Kidney tubule cell (primary cell): Measurements from ENCODE around the gene UBA6.
"Not testable (repeated sequence)": the region's sequence is repeated elsewhere in the genome, so short reads cannot be mapped to it uniquely, and the experiment has no call there.

Experiments
- DNase-seq: peaks from one replicate; pipeline ENCODE4 v3.0.0-alpha.2; 2018; ENCODE audit warnings: low spot score

UBA6 gene

DNA sequence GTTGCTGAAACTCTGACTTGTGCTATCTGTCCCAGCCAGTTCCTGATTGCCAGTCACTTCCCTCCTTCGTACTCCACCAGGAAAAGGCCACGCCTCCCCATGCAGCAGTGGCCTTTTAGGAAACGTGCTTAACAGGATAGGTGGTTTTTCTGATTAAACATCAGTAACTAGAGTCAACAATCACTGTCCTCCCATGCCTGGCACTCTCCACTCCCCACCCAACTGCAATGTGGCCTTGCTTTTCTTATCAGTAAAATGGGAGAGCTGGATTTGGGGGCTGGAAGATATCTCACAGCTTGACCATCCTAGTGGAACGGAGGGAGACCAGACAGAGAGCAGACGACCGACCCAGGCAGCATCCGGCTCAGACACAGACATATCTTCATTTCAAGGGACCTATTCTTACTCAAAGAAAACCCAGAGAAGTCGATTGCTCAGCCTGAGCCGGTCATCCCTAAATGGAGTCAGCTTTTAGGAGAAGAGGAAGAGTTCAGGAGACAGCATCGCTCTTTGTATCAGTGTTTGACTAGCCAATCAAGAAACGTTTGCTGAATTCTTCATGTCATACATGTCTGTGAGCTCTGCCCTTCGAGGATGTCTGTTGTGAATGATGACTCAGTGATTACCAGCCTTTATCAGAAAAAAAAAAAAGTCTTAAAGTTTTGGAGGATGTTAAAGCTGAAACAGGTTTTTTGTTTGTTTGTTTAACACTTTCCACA, 12.7 kb upstream of the UBA6 start:
- DNase-seq = peak; percentile 81

DNA sequence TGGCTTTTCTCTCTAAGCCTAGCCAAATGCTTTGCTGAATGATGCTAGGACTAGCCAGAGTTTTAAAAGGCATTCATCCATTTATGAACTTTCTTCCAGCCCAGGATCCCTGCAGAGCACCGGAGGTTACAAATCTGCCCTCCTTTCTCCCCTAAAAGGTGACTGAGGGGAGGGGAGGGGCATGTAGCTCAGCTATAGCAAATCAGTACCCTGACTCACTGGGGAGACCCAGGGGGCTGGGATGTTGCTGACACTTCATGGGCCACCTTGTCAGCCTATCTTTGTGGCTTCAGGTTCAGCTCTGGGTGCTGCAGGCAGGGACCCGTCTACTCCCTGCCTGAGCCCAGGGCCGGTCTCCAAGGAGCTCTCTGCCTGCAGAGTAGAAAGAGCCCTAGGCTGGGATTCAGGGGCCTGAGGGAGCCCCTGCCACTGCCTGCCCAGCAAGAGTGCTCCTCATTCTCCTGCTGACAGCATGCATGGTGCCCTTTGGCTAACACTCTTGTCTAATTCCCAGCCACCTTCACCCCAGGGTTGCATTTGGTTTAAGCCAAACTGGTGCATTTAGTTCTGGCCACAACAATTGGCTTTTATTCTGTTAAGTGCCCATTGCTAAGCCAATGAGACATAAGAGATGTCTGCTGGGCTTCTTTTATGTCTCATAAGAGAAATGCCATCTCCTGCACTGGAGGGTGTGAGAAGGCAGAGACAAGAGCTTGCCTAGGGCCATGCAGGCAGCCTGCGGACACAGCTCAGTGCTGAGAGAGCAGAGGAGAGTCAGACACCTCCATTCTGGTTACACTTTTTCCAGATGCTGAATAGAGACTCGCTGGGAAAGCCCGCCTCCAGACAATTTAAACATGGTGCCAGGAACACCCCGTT, 11.9 kb upstream of the UBA6 start:
- no peak for DNase-seq

DNA sequence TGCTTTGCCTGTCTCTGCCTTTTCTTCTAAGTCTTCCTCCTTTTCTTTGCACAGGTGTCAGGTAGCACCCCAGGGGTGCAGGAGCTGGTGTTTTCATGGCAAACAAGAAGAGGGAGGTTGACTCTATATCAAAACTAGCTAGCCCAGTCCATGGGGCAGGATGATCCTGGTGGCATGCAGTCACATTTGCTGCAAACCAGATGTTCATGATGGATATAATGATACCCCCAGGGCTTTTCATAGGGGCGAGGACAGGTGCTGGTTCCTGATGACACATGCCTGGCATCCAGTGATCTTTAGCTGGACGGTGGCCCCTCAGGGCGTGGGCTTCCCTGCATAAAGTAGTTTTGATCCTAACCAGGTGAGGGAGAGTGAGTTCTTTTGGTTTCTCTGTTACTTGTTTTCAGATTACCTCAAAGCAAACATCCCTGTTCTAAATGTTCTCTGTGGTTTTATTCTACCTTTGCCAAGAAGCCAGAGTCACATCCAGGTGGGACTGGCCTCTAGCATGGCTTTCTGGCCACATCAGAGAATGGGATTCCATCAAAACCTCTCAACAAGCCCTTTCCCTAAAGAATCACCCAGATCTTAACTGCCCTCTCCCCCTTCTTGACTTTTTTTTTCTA, 11.2 kb upstream of the UBA6 start:
- DNase-seq = no peak

DNA sequence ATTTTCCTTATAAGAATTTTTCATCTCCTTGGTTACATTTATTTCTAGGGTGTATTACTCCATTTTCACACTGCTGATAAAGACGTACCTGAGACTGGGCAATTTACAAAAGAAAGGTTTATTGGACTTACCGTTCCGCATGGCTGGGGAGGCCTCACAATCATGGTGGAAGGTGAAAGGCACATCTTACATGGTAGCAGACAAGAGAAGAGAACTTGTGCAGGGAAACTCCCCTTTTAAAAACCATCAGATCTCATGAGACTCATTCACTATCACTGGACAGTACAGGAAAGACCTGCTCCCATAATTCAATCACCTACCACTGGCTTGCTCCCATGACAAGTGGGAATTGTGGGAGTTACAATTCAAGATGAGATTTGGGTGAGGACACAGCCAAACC, 5.7 kb upstream of the UBA6 start:
- DNase-seq = not testable (repeated sequence)

DNA sequence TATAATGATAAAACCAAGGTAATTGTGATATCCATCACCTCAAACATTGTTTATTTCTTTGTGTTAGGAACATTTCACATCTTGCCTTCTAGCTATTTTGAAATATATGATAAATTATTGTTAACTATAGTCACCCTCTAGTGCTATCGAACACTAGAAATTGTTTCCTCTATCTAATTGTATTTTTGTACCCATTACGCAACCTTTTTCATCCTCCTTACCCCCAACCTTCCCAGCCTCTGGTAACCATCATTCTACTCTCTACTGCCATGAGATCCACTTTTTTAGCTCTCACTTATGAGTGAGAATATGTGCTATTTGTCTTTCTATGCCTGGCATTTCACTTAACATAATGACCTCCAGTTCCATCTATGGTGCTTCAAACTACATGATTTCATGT, 3.9 kb upstream of the UBA6 start:
- no peak for DNase-seq

DNA sequence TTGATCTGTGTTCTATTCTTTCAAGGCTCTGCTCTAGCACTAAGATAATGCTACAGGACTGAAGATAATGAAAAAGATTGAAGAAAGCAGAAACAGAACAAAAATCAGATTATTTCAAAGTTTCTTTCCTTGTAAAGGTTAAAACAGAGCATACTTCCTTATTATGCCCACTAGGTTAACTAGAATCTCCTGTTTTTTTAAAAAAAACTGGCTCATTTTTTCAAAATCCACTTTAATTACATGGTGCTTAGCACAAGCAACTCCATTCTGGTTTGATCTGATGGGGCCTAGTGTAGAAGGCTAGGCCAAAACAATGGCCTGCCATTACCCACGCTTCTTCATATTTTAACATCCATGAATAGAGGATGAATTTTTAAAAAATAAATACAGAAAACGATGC, 1.2 kb upstream of the UBA6 start:
- no peak for DNase-seq

DNA sequence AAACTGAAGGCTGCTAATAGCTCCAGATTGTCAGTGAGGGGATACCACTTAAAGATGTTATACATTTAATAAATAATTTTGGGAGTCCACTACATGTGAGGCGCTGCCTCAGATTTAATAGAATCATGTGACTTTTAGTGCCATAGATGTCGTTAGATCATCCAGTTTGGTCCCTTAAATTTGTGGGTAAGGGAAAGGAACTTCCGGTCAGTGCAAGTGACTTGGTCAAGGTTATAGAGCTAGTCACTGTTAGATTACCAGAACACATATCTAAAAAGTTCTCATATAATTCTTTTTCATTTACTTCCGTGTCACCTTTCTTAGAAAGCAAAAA, 529 bp upstream of the UBA6 start:
- no peak for DNase-seq

DNA sequence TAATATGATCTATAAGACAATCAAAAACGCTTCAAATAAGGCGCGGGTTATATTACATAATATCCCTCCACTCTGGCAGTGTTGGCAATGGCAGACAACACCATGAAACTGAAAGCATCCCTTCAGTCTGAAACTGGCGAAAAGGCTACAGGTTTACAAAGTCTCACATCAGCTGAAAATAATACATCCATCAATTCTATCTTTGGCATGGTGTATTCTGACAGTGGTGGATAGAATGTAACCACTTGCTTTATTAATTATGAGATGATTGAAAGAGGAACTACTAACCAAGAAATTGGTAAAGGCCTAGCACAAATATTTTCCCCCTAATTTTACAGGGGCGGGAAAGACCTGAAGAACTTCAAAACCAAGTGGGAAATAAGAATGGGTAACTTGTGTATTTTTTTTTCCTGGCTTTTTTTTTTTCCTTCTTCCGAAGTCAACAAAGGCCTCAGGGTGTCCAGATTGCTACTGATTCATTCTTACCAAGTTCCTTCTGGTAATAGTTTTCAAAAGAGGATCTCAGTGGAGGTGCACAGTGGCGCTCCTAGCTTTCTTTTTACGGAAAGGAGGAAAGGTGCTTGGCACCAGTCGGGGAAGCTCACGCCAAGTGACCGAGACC, 728 bp downstream of the UBA6 start:
- DNase-seq = peak; percentile 24

DNA sequence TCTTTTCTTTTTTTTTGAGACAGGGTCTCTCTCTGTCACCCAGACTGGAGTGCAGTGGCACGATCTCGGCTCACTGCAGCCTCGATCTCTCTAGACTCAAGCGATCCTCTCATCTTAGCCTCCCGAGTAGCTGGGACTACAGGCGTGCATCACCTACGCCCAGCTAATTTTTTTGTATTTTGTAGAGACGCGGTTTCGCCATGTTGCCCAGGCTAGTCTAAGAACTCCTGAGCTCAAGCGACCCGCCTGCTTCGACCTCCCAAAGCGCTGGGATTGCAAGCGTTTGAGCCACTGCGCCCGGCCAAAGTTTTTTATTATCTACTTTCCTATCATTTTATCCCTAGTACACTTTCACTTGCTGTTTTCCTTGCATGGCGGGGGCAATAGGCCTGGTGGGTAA, 1.4 kb downstream of the UBA6 start:
- no peak for DNase-seq

DNA sequence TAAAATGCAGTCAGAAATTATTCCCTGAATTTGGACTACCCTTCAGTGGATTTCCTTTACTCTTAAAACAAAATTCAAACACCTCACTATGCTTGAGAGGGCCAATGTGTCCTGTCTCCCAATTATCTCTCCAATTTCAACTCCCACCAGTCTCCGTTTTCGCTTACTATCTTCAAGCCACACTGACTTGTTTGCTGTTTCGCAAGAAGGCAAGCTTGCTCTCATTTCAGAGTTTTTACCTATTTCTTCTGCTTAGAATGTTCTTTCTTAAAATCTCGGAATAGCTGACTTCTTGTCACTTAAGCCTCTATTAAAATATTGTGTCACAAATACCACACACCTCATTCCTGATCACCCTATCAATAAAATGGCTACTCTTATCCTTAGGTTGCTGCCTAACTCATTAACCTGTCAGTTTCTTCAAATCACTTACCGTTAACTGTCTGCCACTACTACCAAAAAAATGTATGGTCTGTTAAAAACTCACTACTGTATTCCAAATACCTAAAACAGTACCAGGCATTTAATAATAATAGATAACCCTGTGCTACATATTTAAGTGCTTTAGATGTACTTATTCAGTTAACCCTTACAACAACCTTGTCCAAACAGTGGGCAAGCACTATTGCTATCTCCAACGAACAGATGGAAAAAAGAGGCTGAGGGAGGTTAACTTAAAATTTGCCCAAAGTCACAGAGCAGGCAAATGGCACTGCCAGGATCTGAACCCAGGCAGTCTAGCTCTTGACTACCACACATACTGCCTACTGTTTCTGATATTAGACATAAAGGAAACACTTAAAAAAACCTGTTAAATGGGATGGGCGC, 2.9 kb downstream of the UBA6 start:
- no peak for DNase-seq

DNA sequence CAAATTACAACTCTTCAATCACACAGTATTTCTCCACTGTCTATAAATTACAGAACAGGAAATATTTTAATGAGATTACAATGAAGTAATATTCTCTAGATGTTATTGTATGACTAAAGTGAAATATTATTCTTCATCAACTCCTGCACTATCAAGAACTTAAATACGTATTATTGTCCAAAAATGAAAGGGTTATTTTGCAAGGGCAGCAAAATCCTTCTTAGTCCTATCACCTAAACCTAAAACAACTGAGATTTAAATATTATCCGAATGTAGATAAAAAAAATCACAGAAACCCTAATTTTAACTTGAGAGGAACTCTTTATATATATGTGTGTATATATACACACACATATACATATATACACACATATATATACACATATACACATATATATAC, 4.9 kb downstream of the UBA6 start:
- DNase-seq = no peak

DNA sequence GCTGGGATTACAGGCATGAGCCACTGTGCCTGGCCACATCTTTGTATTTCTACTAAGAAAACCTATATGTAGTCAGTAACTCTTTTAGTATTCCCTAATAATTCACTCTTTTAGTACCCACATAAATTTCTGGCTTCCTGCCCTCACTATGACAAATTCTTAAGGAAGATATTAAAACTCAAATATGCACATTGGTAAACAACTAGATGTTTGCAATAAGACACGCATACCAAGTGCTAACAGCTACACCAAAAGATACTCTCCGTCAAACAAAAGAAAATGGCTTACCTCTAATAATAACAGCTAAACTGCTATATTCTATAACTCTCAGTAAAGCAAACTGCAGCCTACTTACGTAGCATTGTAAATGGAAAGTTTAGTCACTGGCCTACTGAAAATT, 6.3 kb downstream of the UBA6 start:
- no peak for DNase-seq

DNA sequence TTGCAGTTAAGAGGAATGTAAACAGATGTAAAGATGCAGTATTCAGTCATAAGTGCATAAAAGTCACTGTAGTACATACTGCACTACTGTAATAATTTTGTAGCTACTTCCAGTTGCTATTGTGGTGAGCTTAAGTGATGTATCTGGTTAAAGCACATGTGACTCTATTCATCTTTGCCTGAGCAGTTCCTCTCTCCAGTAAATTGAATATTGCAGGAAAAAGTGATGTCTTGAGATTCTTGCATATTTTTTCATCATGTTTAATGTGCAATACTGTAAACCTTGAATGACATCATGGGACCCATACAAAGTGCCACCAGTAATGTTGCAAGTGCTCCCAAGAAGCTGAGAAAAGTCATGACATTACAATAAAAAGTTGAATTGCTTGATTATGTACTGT, 9.6 kb downstream of the UBA6 start:
- no peak for DNase-seq

DNA sequence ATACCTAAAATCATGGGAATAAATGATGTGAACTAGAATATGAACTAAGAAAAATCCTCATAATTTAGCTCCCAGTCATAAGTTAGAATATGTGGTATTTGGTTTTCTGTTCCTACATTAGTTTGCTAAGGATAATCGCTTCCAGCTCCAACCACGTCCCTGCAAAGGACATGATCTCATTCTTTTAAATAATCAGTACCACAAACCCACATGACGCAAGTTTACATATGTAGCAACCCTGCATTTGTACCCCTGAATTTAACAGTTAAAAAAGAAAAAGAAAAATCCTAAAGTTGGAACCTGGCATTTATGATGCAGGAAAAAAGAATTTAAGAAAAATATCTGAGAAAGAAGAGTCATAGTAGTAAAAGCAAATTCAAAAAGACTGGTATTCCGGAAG, 13.3 kb downstream of the UBA6 start:
- DNase-seq = no peak

DNA sequence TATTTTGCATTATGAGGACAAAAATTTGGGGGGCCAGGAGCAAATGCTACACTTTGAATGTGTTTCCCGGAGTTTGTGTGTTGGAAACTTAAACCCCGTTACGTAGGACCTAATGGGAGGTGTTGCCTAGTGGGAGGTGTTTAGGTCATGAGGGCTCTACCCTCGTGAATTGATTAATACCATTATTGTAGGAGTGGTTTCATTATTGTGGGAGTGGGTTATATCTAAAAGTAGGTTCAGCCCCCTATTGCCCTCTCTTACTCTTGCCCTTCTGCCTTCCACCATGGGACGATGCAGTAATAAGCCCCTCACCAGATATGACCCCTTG, 15.5 kb downstream of the UBA6 start:
- DNase-seq = no peak

DNA sequence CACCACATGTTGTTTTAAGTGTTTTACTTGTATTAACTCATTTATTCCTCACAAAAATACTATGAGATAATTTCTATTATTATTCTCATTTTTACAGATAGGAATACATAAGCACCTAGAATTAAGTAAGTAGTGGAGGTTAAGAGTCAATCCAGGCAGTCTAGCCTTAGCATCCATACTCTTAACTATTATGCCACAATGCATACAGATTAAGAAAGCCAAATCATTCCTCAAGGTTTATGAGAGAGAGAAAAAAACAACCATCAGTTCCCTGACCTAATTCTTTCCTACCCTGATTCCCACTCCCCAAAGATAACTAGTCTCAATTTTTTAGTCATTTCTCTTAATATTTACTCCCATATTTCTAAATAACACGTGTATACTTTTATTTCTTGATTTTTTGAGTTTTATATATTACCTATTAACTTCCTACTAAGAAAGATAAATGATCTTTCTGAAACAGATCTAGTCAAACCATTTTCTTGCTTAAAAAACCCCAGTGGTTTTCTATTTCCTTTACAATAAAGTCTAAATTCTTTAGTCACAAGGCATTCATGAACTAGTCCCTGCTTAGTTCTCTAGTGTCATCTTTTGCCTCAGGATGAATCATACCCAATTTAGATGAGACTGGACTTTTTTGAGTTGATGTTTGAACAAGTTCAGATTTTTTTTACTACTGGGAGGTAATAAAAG, 16.0 kb downstream of the UBA6 start:
- peak; percentile 66 for DNase-seq

DNA sequence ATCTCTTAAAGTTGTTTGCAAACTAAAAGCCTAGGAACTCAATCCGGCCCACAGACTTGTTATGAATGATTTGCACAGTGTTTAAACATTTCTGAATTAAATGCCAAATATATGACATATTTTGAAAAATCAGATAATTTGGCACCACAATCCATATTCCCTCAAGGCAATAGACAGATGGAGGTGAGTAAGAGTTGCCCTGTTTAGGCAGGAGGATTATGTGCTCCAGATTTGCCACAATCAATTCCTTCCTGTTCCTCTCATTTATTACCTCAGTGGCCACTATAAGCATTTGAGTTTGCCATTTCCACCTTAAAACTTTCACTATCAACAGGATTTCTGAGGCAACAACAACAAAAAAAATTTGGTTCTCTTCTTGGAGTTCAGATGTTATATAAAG, 18.7 kb downstream of the UBA6 start:
- DNase-seq = no peak

DNA sequence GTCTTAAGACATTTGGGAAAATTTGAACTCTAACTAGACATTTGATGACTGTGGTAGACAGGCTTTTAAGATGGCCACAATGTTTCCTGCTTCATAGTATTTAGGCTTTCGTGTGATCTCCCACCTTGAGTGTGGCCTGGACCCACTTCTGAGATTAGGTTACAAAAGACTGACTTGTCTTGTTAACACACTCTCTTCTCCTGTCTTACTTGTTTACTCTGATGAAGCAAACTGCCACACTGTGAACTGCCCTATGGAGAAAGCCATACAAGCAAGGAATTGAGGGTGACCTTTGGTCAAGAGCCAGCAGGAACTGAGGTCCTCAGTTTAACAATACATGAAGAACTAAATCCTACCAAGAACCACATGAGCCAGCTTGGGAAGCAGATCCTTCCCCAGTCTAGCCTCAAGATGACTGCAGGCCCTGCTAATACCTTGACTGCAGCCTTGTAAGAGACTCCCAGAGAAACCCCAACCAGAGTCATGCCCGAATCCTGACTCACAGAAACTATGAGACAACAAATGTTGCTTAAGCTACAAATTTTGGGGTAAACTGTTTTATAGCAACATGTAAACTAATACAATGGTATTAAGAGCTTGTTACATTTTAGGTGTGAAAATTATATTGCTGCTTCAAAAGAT, 20.3 kb downstream of the UBA6 start:
- peak; percentile 76 for DNase-seq

DNA sequence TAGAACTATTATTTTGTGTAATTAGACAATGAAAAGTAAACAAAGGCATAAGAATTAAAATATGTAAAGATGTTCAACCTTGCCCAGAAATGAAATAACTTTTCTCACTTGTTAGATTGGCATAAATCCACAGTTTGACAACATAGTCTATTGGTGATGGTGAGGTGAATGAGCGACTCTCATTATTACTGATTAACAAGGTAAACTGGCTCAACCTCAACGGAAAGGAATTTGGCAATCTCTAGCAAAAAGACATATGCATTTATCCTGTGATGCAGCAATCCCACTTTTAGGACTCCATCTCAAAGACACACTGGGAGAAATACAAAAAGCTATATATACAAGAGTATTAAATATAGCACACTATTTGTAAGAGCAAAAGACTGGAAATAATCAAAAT, 22.3 kb downstream of the UBA6 start:
- peak; percentile 71 for DNase-seq

DNA sequence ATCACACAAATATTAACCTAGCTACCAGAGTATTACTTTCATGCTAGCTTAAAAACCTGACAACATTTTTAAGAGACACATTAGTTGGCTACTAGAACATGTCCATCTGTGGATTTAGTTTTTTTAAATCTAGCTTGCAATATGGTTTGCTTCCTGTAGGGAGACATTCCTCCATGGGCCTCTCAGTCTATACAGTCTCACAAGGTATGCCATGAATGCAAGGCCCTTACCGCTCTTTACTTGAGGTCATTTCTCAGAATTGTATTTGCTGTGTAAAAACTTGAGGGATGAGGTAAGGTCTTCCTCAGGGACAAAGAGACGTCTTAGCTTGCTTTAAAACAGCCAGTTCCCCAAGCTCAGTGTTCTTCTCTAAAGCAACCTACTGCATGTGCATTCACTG, 26.9 kb downstream of the UBA6 start:
- no peak for DNase-seq

DNA sequence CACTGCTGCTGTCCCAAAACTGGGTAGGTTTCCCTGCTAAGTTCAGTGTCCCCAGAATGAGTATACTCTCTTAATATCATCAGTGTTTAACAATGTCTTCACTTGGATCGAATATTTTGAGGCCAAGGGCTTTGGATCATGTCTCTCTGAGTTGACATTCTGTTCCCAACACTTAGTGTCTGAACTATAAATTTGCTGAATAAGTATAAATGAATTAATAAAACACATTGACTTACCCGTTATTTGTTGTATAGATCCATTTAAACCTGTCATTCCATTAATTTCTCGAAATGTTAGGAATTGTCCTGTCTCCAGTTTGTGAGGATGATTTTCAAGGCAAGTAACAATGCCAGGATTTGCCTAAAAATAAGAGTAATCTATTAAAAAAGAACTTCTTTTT, 32.6 kb downstream of the UBA6 start:
- DNase-seq = no peak
